Measurements from ENCODE around the gene CHTOP.
"Not testable (repeated sequence)": the region's sequence is repeated elsewhere in the genome, so short reads cannot be mapped to it uniquely, and the experiment has no call there.

CHTOP gene

DNA sequence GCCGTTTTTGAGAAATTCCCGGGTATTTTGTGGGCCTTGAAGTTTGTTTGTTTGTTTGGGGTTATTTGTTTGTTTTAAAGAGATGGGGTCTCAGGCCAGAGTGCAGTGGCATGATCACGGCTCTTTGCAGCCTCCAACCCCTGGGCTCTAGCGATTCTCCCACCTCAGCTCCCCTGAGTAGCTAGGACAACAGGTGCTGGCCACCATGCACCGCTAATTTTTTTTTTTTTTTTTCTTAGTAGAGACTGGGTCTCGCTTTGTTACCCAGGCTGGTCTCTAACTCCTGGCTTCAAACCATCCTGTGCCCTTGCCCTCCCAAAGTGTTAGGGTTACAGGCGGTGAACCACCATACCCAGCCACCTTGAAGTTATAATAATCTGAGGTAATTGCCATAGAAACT lies 2.0 kb downstream of the CHTOP start:
- no peak for FAIRE-seq

DNA sequence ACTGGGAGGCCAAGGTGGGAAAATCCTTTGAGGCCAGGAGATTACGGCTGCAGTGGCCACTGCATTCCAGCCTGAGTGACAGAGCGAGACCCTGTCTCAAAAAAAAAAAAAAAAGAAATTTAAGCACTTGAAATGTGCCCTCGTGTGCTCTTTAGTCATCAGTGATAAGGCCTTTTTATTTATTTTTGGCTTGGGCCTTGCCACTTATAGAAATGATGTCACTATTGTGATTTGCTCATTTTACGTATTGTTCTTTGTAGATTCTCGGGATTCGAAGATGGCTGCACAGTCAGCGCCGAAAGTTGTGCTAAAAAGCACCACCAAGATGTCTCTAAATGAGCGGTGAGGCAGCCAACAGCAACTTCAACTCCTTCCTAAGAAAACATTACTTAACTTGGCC lies 2.4 kb downstream of the CHTOP start:
- FAIRE-seq: no peak

DNA sequence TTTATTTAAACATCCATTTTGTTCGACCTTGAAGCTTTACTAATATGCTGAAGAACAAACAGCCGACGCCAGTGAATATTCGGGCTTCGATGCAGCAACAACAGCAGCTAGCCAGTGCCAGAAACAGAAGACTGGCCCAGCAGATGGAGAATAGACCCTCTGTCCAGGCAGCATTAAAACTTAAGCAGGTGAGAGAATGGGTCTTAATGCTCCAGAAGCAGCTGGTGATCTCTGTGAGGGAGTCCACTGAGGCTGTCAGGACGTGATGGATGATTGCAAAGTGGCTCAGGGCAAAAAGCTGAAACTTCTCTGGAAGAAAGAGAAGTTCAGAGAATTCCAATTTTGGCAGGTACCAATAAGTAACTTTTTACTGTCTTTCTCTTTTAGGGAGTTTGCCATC lies 4.4 kb downstream of the CHTOP start:
- no peak for FAIRE-seq

DNA sequence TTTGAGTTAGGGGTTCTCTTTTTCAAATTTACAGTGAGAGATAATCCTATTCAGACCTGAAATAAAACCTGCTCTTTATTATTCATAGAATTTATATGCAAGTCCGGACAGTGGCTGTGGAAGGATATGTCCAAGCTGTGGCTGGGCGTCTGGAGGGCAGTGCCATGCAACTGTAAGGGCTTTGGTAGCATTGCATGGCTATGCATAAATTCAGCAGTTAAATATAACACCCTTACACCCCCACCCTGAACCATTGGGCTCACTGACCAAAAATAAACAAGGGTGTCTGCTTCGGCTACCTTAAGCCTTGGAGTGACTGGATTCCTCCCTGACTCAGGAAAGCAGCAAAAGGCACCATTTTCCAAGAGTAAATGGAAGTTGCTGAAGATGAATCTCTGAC lies 5.4 kb downstream of the CHTOP start:
- FAIRE-seq: no peak

GRCh38 chr1:153640213-153640612 lies 6.3 kb downstream of the CHTOP start:
- FAIRE-seq: not testable (repeated sequence)

DNA sequence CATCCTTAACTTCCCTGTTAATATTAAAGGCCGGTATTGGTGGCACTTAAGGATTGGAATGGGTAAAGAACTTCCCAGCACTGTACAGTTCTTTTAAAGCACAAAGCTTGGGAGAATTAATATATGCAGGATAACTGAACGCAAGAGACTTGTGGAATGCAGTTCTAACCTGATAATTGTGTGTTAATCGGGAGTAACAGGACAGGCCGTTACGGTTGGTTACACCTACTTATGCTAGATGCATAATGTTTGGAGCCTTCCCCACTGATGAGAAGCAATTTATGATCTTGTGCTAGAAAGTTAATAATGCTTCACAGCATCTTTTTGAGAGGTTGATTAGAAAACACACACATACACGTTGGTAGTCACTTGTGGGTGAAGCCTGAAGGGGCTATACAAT lies 7.0 kb downstream of the CHTOP start:
- FAIRE-seq: no peak

- no peak for FAIRE-seq
Observed at GRCh38 chr1:153642161-153642560, 8.3 kb downstream of the CHTOP start.

- FAIRE-seq: no peak
Observed at GRCh38 chr1:153643100-153643499, 9.2 kb downstream of the CHTOP start.

DNA sequence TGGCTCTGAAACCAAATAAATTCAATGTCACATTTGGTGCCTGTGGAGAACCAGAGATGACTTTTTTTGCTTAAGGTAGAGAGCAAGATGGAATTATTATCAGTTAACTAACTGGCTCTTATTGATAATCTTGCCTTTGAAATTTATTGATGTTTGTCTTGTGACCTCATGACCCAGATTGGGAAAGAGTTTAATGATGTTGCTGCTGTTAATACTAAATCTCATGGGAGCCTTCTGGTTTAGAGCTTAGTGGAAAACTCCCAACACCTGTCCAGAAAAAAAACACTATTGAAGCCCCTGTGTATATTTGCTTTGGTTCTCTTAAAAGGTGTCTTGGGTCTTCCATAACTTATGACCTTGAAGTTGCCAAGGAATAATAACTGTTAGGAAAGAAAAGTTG lies 9.9 kb downstream of the CHTOP start:
- FAIRE-seq: no peak

DNA sequence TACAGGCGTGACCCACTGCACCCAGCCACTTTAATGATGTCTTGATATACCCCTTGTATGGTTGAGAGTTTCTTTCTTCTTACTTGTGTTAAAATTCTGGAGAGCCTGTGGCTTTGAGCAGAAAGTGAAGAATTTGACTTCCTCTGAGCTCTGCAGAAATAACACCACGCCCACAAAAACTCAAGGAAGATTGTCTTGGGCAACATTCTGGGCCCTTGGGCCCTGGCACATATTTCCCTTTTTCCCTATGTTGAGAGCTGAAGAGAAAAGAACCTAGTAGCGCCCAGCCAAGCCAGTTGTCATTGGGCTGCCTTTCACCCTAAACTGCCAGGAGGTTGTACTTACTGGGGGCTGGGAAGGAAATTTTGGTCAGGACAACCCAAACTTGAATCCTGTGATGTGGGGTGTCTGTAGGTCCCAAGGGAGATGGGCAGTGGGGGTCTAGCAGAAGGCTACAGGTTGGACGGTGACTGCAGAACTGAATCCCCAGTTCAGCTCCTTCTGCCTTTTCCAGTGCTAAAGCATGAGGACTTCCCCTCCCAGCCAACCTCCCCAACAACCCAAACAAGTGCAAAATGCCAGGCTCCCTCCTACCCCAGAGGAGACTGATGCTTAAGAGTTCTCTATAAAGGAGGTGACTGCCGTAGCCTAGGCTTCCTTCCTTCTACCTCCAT lies 12.9 kb downstream of the CHTOP start:
- FAIRE-seq: no peak

GRCh38 chr1:153647346-153647714 lies 13.5 kb downstream of the CHTOP start:
- no peak for FAIRE-seq

GRCh38 chr1:153648000-153648643 lies 14.3 kb downstream of the CHTOP start:
- FAIRE-seq: no peak

- no peak for FAIRE-seq
Observed at GRCh38 chr1:153649137-153649862, 15.4 kb downstream of the CHTOP start.

GRCh38 chr1:153649863-153650235 lies 16.0 kb downstream of the CHTOP start:
- no peak for FAIRE-seq

GRCh38 chr1:153651771-153652170 lies 17.9 kb downstream of the CHTOP start:
- no peak for FAIRE-seq

GRCh38 chr1:153652805-153653500 lies 19.1 kb downstream of the CHTOP start:
- no peak for FAIRE-seq

- FAIRE-seq: no peak
Observed at GRCh38 chr1:153655333-153655732, 21.5 kb downstream of the CHTOP start.

DNA sequence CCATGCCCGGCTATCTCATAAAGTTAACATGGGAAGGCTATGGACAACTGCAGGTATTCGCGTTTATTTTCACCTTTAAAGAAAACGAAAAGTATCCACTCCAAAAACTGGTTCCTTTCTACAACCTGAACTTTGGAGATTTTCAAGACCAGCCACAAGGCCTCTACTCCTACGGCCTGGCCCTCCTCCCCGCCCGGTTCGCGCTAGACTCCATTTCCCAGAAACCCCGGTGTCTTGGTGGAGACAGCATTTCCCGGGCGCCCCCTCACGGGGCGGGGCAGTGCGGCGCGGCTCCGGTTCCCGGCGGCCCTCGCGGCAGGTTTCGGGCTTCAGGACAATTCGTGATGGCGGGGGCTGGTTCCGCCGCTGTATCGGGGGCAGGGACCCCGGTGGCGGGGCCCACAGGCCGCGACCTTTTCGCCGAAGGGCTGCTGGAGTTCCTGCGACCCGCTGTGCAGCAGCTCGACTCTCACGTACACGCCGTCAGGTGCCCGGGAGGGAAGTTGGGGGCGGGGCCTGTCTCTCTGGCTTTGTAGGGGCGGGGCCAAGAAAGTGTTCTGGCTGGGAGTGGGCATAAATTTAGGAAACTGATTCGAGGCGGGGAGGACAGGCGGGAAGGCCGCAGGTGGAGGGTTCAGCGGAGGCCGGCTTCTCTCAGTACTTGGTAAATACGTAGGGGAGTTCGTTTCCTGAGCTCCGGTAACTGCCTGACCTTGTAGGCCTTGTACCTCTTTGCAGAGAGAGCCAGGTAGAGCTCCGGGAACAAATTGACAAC lies 24.7 kb downstream of the CHTOP start, which contains the start of gene SNAPIN:
Gene SNAPIN (plus strand): TSS at position 304 of the 775 bp plus-strand sequence. CDS start 41 bp downstream, at position 345.
- no peak for FAIRE-seq

GRCh38 chr1:153659175-153659534 lies 25.3 kb downstream of the CHTOP start:
- no peak for FAIRE-seq

- FAIRE-seq: no peak
Observed at GRCh38 chr1:153659656-153660055, 25.8 kb downstream of the CHTOP start.

DNA sequence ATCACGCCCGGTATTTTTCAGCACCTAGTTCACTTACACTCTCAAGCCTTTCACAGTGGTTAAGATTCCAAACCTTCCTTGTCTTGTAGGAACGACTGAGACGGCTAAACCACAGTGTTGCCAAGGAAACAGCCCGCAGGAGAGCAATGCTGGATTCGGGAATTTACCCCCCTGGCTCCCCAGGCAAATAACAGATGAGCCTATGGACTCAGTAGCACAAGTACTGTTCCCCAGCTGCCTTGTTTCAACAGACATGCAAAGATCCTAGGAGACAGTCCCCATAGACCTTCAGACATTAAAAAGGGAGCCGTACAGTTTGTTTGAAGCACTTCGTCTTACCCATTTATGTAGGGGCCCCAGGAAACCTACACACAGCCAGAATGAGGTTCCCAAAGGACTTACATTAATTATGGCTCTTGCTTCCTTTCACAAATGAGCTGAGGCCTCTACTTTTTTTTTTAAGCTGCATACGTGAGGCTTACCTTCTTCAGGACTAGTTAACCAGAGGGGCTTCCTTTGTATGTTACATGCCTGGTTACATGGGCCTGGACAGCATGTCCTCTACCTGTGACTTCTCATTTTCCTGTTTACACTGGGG lies 27.3 kb downstream of the CHTOP start:
- FAIRE-seq: no peak

DNA sequence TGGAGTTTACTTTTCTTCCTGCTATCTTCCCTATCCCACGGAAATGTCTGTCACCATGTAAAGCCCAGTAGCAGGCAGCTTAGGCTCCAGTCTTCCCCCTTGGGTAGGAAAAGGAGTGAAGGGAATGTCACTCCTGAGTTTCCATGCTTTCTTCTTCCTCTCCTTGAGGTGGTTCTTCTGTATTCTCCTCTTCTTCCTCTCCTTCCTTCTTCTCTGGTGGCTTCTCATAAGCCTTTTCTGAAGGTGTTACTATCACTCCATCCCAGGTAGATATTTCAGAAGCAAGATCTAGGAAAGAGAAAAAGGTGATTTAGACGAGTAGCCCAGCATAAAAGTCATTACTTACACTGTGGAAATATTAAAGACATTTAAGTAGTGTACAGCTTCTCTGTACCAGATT lies 28.4 kb downstream of the CHTOP start:
- no peak for FAIRE-seq
